ENCODE results near the gene KPRP. TPM values are rescaled to one million over a fixed set of nuclear protein-coding genes. Genes with fewer than 3 reads are reported as not detected.

The KPRP gene
- total RNA-seq, 1 experiment from 2014 or later = not detected

GRCh38 chr1:152752225-152752624 is 5.6 kb upstream of the KPRP start:
- no peaks in the 10 kb centered on the region for H3K9me3 ChIP-seq
- H3K36me3 Mint-ChIP-seq (ENCODE audit: insufficient read depth, unreplicated experiment) = no peaks in the 10 kb centered on the region
- TF ChIP-seq CTCF (IDR thresholded peaks at IDR 0.05; ENCODE audit: insufficient read depth in 1 of 2, low read depth in 1 of 2, low read length in 1 of 2, severe bottlenecking in 1 of 2, unreplicated experiment in 1 of 2) = no peak
- ChIA-PET CTCF (no interaction called here), POLR2A (no interaction called here)
- H3K36me3 ChIP-seq (ENCODE audit: control insufficient read depth, insufficient read depth, low read length) = no peaks in the 10 kb centered on the region
- peaks cover 6% of the 10 kb centered on the region for H3K4me1 Mint-ChIP-seq (ENCODE audit: low read depth, unreplicated experiment)
- no peak for DNase-seq
- no TSS peak for BruUV-seq (replicated peaks)
- H3K9me3 Mint-ChIP-seq (ENCODE audit: unreplicated experiment) = no peaks in the 10 kb centered on the region
- no peak overlapping the region for H3K27ac Mint-ChIP-seq (ENCODE audit: unreplicated experiment)
- no peak overlapping the region for H3K4me3 ChIP-seq (ENCODE audit: low read depth, low read length)
- peaks cover under 1% of the 10 kb centered on the region; the same call in 1 of the 2 replicates for H3K4me1 ChIP-seq
- no peaks in the 10 kb centered on the region for H3K27me3 ChIP-seq (replicated peaks; ENCODE audit: control insufficient read depth, insufficient read depth, low read length)
- intact Hi-C loops (cut with micrococcal nuclease; ENCODE audit: unreplicated experiment) = no loop called here
- peaks cover 14% of the 10 kb centered on the region for H3K27me3 Mint-ChIP-seq (ENCODE audit: insufficient read depth, unreplicated experiment)
- H3K4me3 Mint-ChIP-seq (ENCODE audit: unreplicated experiment) = no peak overlapping the region

GRCh38 chr1:152753586-152753985 is 4.2 kb upstream of the KPRP start:
- POLR2A ChIA-PET = no interaction called here
- H3K9me3 Mint-ChIP-seq (ENCODE audit: unreplicated experiment) = no peaks in the 10 kb centered on the region
- no peak overlapping the region for H3K4me3 Mint-ChIP-seq (ENCODE audit: unreplicated experiment)
- no peak overlapping the region for H3K4me3 ChIP-seq (ENCODE audit: low read depth, low read length)
- H3K27me3 ChIP-seq (replicated peaks; ENCODE audit: control insufficient read depth, insufficient read depth, low read length) = no peaks in the 10 kb centered on the region
- intact Hi-C loops (cut with micrococcal nuclease; ENCODE audit: unreplicated experiment) = no loop called here
- peaks cover 6% of the 10 kb centered on the region for H3K4me1 Mint-ChIP-seq (ENCODE audit: low read depth, unreplicated experiment)
- CTCF ChIA-PET = no interaction called here
- H3K9me3 ChIP-seq = no peaks in the 10 kb centered on the region
- no peak overlapping the region for H3K27ac Mint-ChIP-seq (ENCODE audit: unreplicated experiment)
- no peaks in the 10 kb centered on the region for H3K4me1 ChIP-seq
- no TSS peak for BruUV-seq (replicated peaks)
- H3K27me3 Mint-ChIP-seq (ENCODE audit: insufficient read depth, unreplicated experiment) = peaks cover 14% of the 10 kb centered on the region
- no peaks in the 10 kb centered on the region for H3K36me3 Mint-ChIP-seq (ENCODE audit: insufficient read depth, unreplicated experiment)
- no peak for TF ChIP-seq CTCF (IDR thresholded peaks at IDR 0.05; ENCODE audit: insufficient read depth in 1 of 2, low read depth in 1 of 2, low read length in 1 of 2, severe bottlenecking in 1 of 2, unreplicated experiment in 1 of 2)
- no peaks in the 10 kb centered on the region for H3K36me3 ChIP-seq (ENCODE audit: control insufficient read depth, insufficient read depth, low read length)
- no peak for DNase-seq

- Histone ChIP-seq H3K4me3 (ENCODE audit: low read depth, low read length) (no peak overlapping the region), H3K9me3 (no peaks in the 10 kb centered on the region), H3K4me1 (no peaks in the 10 kb centered on the region), H3K36me3 (ENCODE audit: control insufficient read depth, insufficient read depth, low read length) (no peaks in the 10 kb centered on the region), H3K27me3 (replicated peaks; ENCODE audit: control insufficient read depth, insufficient read depth, low read length) (no peaks in the 10 kb centered on the region)
- DNase-seq = no peak
- Mint-ChIP-seq H3K27ac (ENCODE audit: unreplicated experiment) (no peak overlapping the region), H3K36me3 (ENCODE audit: insufficient read depth, unreplicated experiment) (no peaks in the 10 kb centered on the region), H3K9me3 (ENCODE audit: unreplicated experiment) (no peaks in the 10 kb centered on the region), H3K27me3 (ENCODE audit: insufficient read depth, unreplicated experiment) (peaks cover 22% of the 10 kb centered on the region), H3K4me3 (ENCODE audit: unreplicated experiment) (no peak overlapping the region), H3K4me1 (ENCODE audit: low read depth, unreplicated experiment) (peaks cover 6% of the 10 kb centered on the region)
- ChIA-PET POLR2A (no interaction called here), CTCF (no interaction called here)
- BruUV-seq (replicated peaks) = no TSS peak
- no peak for TF ChIP-seq CTCF (IDR thresholded peaks at IDR 0.05; ENCODE audit: insufficient read depth in 1 of 2, low read depth in 1 of 2, low read length in 1 of 2, severe bottlenecking in 1 of 2, unreplicated experiment in 1 of 2)
- intact Hi-C loops (cut with micrococcal nuclease; ENCODE audit: unreplicated experiment) = no loop called here
Observed at GRCh38 chr1:152756872-152757271, 953 bp upstream of the KPRP start.
